Measurements from ENCODE around the gene ZNF560. TPM values are rescaled to one million over a fixed set of nuclear protein-coding genes. Genes with fewer than 3 reads are reported as not detected.

Gene ZNF560
- total and polyA plus RNA-seq, 7 donors = not detected

DNA sequence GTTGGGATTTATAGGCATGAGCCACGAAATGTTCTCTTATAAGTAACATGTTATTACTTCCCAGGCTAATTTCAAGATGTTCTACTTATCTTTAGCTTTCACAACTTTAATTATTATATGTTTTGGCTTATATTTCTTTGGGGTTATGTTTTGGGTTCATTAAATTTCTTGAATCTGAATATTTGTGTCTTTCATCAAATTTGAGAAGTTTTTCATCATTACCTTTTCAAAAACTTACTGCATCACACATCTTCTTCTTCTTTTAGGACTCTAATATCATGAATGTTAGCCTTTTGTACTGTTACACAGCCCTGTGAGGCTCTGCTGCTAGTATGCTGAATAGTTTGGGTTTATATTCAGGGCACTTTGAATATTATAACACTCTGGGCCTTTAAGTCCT lies 53.4 kb downstream of the ZNF560 start:
- Histone ChIP-seq H3K36me3 (no peaks in the 10 kb centered on the region), H3K4me3 (no peak overlapping the region), H3K4me1 (no peaks in the 10 kb centered on the region), H3K9me3 (peaks cover 0 to 35% (median 12%) of the 10 kb centered on the region in 4 donors), H3K27ac (no peak overlapping the region), H3K27me3 (no peaks in the 10 kb centered on the region)
- intact Hi-C loops (cut with DNase I) = no loop called here
- 73 to 77% methylated on average over 1 of the region's 1 CpG for WGBS, 2 donors
- TF ChIP-seq POLR2AphosphoS5 (IDR thresholded peaks at IDR 0.05) (no peak), POLR2A (IDR thresholded peaks at IDR 0.05) (no peak), EP300 (IDR thresholded peaks at IDR 0.05) (no peak)
- TF ChIP-seq, protein P1, sequence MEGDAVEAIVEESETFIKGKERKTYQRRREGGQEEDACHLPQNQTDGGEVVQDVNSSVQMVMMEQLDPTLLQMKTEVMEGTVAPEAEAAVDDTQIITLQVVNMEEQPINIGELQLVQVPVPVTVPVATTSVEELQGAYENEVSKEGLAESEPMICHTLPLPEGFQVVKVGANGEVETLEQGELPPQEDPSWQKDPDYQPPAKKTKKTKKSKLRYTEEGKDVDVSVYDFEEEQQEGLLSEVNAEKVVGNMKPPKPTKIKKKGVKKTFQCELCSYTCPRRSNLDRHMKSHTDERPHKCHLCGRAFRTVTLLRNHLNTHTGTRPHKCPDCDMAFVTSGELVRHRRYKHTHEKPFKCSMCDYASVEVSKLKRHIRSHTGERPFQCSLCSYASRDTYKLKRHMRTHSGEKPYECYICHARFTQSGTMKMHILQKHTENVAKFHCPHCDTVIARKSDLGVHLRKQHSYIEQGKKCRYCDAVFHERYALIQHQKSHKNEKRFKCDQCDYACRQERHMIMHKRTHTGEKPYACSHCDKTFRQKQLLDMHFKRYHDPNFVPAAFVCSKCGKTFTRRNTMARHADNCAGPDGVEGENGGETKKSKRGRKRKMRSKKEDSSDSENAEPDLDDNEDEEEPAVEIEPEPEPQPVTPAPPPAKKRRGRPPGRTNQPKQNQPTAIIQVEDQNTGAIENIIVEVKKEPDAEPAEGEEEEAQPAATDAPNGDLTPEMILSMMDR (IDR thresholded peaks at IDR 0.05) = no peak
- DNase-seq = no peak

DNA sequence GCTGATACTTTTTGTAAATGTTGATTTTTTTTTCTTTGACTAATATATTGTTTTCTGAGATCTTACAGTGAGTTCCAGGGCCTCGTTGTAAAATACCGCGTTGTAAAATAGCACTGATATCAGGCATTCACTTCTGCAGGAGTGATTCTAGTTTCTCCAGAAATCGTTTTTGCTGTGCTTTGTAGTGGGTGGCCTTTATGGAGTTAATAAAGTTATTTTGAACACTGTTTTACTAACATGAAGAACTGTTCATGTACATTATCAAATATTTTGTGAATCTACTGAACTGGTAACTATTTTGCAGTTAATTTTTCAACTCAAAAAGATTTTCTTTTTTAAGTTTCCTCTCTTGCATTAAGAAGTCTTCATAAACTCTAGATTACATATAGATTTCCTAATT lies 62.1 kb downstream of the ZNF560 start:
- no peaks in the 10 kb centered on the region for H3K9me3 ChIP-seq
- TF ChIP-seq POLR2A (IDR thresholded peaks at IDR 0.05) = no peak
- TF ChIP-seq, protein P1 (IDR thresholded peaks at IDR 0.05) = no peak
- TF ChIP-seq POLR2AphosphoS5 (IDR thresholded peaks at IDR 0.05) = no peak
- no peak for TF ChIP-seq EP300 (IDR thresholded peaks at IDR 0.05)
- H3K36me3 ChIP-seq = peaks cover 0 to 23% (median 8%) of the 10 kb centered on the region in 4 donors
- 85 to 87% methylated on average over 4 of the region's 4 CpGs for WGBS, 2 donors
- no peak for DNase-seq
- intact Hi-C loops (cut with DNase I) = loop anchor here (5.0 to 10.0 kb wide), 4 partner anchors 101 to 378 kb away; partner anchors contain the start of genes FBXL12, ZNF121 and ZNF426
- H3K27me3 ChIP-seq = no peaks in the 10 kb centered on the region
- H3K27ac ChIP-seq = no peak overlapping the region
- peaks cover 0 to 19% (median 18%) of the 10 kb centered on the region in 4 donors for H3K4me1 ChIP-seq
- no peak overlapping the region for H3K4me3 ChIP-seq

DNA sequence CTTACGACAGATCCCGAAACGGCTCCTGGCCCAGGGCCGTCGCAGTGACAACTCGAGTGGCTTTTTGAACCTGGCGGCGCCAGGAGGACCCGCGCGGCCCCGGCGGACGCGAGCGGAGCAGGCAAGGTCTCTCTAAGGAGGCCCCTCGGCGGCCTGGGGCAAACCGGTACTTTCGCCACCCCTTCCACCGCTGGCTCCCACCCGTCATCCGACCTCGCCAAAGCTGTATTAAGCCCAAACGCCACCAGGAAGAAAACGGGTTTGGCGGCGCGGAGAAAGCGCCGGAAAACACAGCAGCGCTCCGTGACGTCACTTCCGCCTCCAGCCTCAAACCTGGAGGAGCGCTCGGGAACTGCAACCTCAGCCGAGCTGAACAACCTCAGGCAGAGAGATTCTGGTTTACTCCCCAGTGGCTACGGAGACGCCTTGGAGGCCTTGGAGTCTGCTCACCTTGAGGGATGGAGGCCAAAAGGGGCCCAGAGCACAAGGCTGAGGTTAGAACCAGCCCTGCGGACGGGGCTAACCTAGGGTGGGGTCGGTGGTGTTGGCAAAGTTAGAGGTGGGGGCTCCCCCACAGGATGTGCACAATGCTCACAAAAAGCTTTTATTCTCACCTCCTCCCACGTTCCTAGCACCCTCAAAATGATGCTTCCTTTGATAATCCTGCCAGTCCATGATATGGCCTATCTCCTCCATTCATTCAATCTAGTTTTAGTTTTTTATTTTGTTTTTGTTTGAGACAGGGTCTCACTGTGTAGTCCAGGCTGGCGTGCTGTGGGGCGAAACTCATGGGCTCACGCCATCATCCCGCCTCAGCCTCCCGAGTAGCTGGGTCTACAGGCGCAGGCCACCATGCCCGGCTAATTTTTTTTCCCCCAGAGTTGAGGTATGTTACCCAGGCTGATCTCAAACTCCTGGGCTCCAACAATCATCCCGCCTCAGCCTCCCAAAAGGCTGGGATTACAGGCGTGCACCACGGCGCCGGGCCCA lies 62.8 kb downstream of the ZNF560 start, which contains the start of gene ZNF266:
Gene ZNF266 (minus strand): TSS at position 295 of the 990 bp plus-strand sequence. CDS start 15,484 bp downstream, outside the sequence.
- H3K4me3 ChIP-seq = peak within 1 kb of the TSS; percentile 67 to 83 (median 68)
- TF ChIP-seq, protein P1 (IDR thresholded peaks at IDR 0.05) = peak; percentile 84 to 93 (median 86)
- TF ChIP-seq POLR2A (IDR thresholded peaks at IDR 0.05) (peak in 1 of 2 donors; percentile 21), EP300 (IDR thresholded peaks at IDR 0.05) (no peak), POLR2AphosphoS5 (IDR thresholded peaks at IDR 0.05) (peak; percentile 43 to 79 (median 64))
- intact Hi-C loops (cut with DNase I) = loop anchor here (1.0 to 10.0 kb wide), 5 partner anchors 102 to 379 kb away; partner anchors contain the start of genes FBXL12, ZNF121, ZNF426 and ZNF559
- WGBS, 2 donors = 14 to 18% methylated on average over 56 of the region's 56 CpGs
- H3K4me1 ChIP-seq = peaks cover 0 to 19% (median 18%) of the 10 kb centered on the region in 4 donors
- peak within 1 kb of the TSS; percentile 83 to 92 (median 86) for H3K27ac ChIP-seq
- no peaks in the 10 kb centered on the region for H3K27me3 ChIP-seq
- peak; percentile 94 for DNase-seq
- no peaks in the 10 kb centered on the region for H3K9me3 ChIP-seq
- peaks cover 0 to 31% (median 12%) of the 10 kb centered on the region in 4 donors for H3K36me3 ChIP-seq

DNA sequence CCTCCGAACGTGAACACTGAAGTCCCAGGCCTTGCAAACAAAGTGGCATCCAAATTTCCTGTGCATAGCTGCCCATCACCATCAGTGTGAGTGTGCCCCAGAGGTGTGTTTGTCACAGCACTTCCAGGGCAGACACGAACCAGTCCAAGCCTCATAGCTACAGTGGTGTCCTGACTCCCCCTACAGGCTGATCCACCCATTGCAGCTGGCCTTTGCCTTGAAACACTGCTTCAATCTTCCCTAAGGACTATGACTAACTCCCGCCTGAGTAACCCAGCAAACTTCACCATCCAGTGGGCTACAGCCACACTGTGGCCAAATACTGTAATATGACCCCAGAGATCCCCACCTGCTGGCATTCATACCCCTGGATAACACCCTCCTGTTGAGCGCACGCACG lies 66.9 kb downstream of the ZNF560 start:
- intact Hi-C loops (cut with DNase I) = loop anchor here (10.0 kb wide), 1 partner anchor 383 kb away; the partner anchor contains the start of gene FBXL12
- no peak overlapping the region for H3K4me3 ChIP-seq
- peaks cover 0 to 3% (median 0%) of the 10 kb centered on the region in 4 donors for H3K9me3 ChIP-seq
- 92 to 96% methylated on average over 7 of the region's 7 CpGs for WGBS, 2 donors
- H3K27me3 ChIP-seq = no peaks in the 10 kb centered on the region
- H3K27ac ChIP-seq = no peak overlapping the region
- H3K36me3 ChIP-seq = peaks cover 0 to 69% (median 19%) of the 10 kb centered on the region in 4 donors
- no peak for TF ChIP-seq EP300 (IDR thresholded peaks at IDR 0.05)
- TF ChIP-seq, protein P1 (IDR thresholded peaks at IDR 0.05) = peak in 2 of 4 experiments; percentile 7 to 45
- DNase-seq = no peak
- H3K4me1 ChIP-seq = peaks cover 0 to 19% (median 18%) of the 10 kb centered on the region in 4 donors
